ENCODE data around the gene MYL12B.

DNA sequence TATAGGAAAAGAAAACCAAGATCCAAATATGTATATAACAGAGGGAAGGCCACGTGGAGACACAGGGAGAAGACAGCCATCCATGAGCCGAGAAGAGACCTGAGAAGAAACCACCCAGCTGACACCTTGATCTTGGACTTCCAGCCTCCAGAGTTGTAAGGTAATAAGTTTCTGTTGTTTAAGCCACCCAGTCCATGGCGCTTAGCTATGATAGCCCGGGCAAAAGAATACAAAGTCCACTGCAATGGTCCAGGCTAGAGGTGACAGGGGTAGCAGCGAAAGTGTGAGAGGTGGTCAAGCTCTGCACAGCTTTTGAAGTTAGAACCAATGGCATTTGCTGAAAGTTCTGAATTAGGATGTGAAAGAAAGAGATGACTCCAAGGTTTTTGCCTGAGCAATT, 44.9 kb upstream of the MYL12B start:
- TF ChIP-seq, protein P1, sequence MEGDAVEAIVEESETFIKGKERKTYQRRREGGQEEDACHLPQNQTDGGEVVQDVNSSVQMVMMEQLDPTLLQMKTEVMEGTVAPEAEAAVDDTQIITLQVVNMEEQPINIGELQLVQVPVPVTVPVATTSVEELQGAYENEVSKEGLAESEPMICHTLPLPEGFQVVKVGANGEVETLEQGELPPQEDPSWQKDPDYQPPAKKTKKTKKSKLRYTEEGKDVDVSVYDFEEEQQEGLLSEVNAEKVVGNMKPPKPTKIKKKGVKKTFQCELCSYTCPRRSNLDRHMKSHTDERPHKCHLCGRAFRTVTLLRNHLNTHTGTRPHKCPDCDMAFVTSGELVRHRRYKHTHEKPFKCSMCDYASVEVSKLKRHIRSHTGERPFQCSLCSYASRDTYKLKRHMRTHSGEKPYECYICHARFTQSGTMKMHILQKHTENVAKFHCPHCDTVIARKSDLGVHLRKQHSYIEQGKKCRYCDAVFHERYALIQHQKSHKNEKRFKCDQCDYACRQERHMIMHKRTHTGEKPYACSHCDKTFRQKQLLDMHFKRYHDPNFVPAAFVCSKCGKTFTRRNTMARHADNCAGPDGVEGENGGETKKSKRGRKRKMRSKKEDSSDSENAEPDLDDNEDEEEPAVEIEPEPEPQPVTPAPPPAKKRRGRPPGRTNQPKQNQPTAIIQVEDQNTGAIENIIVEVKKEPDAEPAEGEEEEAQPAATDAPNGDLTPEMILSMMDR (IDR thresholded peaks at IDR 0.05), result no peak
- TF ChIP-seq POLR2A (IDR thresholded peaks at IDR 0.05), result no peak
